Stomach (tissue), 4 donors: Measurements from ENCODE around the gene HIBCH.

ENCODE experiments used
- POLR2A ChIP-seq, 4 donors: fragments of 450-650 bp; IDR thresholded peaks; one replicate each; pipeline ENCODE4 v1.6.1; 2016; ENCODE audit warnings: antibody characterized with exemption in 4 of 4, control low read depth in 2 of 4, mild to moderate bottlenecking in 1 of 4, moderate library complexity in 1 of 4
- POLR2AphosphoS5 ChIP-seq, 3 donors: sonication (generic); formaldehyde crosslinking; IDR thresholded peaks; one replicate each; pipeline ENCODE4 v1.6.1; 2016; ENCODE audit warnings: antibody characterized with exemption in 3 of 3
- TF ChIP-seq, protein P1 (sequence below), 7 experiments: fragments of 450-650 bp in 4 of 7; fragments of 200-600 bp in 3 of 7; sonication (generic) in 3 of 7; IDR thresholded peaks; one replicate each; pipeline ENCODE4 v1.5.1; 2016 to 2019; ENCODE audit warnings: antibody characterized with exemption in 7 of 7, control low read depth in 2 of 7, mild to moderate bottlenecking in 1 of 7

DNA sequence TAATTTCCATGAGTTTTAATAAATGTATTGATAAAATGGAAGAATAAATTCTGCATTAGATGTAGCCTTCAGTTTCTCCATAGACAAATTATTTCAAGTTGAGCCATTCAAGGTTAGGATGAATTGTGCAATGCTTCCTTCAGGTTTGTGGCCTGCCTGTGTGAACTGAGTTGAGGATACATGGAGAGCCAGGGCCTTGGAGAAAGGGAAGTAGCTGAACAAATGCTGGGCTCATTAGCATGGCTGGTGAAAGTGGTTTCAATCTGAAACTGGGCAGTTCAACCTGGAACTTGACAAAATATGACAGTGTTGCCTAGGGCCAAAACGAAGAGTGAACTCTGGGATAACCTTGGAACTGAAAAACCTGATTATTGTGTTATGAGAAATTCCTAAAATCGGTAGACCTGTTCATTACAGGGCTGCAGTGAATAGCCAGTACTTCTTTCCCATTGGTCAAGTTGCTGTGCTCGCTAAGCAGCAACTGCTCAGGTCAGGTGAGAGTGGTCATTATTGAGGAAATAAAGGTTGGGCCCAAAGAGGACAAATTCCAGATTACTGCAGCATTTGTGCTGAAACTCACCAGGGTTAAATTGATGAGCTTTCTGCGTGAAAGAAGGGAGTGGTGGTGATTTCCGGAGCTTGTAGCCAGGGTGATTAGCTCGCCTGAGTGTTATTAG is 36.5 kb upstream of the HIBCH start:
- TF ChIP-seq, protein P1, sequence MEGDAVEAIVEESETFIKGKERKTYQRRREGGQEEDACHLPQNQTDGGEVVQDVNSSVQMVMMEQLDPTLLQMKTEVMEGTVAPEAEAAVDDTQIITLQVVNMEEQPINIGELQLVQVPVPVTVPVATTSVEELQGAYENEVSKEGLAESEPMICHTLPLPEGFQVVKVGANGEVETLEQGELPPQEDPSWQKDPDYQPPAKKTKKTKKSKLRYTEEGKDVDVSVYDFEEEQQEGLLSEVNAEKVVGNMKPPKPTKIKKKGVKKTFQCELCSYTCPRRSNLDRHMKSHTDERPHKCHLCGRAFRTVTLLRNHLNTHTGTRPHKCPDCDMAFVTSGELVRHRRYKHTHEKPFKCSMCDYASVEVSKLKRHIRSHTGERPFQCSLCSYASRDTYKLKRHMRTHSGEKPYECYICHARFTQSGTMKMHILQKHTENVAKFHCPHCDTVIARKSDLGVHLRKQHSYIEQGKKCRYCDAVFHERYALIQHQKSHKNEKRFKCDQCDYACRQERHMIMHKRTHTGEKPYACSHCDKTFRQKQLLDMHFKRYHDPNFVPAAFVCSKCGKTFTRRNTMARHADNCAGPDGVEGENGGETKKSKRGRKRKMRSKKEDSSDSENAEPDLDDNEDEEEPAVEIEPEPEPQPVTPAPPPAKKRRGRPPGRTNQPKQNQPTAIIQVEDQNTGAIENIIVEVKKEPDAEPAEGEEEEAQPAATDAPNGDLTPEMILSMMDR (IDR thresholded peaks at IDR 0.05): no peak
- no peak for TF ChIP-seq POLR2A (IDR thresholded peaks at IDR 0.05)
- TF ChIP-seq POLR2AphosphoS5 (IDR thresholded peaks at IDR 0.05): no peak
